Esophagus squamous epithelium (tissue), 4 donors: ENCODE measurements around the gene BANP.

ENCODE experiments used
- POLR2A ChIP-seq, 4 donors: fragments of 450-650 bp; IDR thresholded peaks; one replicate each; pipeline ENCODE4 v1.6.1; 2017; ENCODE audit warnings: antibody characterized with exemption in 4 of 4, mild to moderate bottlenecking in 4 of 4, moderate library complexity in 3 of 4
- TF ChIP-seq, protein P1 (sequence below), 6 experiments: fragments of 450-650 bp in 4 of 6; fragments of 200-600 bp in 2 of 6; sonication (generic) in 2 of 6; IDR thresholded peaks; one replicate each; pipeline ENCODE4 v1.5.1; 2016 to 2019; ENCODE audit warnings: antibody characterized with exemption in 6 of 6, mild to moderate bottlenecking in 4 of 6, moderate library complexity in 4 of 6

DNA sequence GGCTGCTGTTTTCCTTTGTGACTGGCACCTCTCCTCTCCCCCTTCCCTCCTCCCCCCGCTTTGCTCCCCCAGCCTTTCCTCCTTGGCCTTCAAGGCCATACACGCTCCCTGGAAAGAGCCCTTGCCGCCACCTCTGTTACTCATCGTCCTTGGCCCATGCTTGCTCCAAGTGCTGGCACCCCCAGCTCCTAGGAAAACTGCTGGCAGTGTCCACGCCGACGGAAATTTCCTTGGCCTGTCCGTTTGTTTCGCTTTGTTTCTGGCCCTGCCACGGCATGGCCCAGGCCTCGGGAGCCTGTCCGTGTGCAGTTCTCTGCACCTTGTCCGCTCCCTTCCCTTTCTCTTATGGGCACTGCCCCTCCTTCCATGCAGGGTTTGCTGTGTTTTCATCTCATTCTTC lies 32.9 kb upstream of the BANP start:
- TF ChIP-seq, protein P1, sequence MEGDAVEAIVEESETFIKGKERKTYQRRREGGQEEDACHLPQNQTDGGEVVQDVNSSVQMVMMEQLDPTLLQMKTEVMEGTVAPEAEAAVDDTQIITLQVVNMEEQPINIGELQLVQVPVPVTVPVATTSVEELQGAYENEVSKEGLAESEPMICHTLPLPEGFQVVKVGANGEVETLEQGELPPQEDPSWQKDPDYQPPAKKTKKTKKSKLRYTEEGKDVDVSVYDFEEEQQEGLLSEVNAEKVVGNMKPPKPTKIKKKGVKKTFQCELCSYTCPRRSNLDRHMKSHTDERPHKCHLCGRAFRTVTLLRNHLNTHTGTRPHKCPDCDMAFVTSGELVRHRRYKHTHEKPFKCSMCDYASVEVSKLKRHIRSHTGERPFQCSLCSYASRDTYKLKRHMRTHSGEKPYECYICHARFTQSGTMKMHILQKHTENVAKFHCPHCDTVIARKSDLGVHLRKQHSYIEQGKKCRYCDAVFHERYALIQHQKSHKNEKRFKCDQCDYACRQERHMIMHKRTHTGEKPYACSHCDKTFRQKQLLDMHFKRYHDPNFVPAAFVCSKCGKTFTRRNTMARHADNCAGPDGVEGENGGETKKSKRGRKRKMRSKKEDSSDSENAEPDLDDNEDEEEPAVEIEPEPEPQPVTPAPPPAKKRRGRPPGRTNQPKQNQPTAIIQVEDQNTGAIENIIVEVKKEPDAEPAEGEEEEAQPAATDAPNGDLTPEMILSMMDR (IDR thresholded peaks at IDR 0.05) = no peak
- TF ChIP-seq POLR2A (IDR thresholded peaks at IDR 0.05) = no peak
